ENCODE results near the gene CCL20.
A peak's percentile ranks its signal among the peaks of the same experiment; 100 is the strongest.
"Not testable (repeated sequence)": the region's sequence is repeated elsewhere in the genome, so short reads cannot be mapped to it uniquely, and the experiment has no call there.

CCL20 gene

GRCh38 chr2:227824711-227825110 lies 11.1 kb downstream of the CCL20 start:
- intact Hi-C loops (cut with DNase I): no loop called here
- DNase-seq: no peak

GRCh38 chr2:227826019-227826521 lies 12.4 kb downstream of the CCL20 start:
- intact Hi-C loops (cut with DNase I): no loop called here
- DNase-seq: peak in 36 of 42 donors; percentile 8 to 71 (median 34)

GRCh38 chr2:227826563-227826962 lies 12.9 kb downstream of the CCL20 start:
- intact Hi-C loops (cut with DNase I): no loop called here
- no peak for DNase-seq

GRCh38 chr2:227827143-227827542 lies 13.5 kb downstream of the CCL20 start:
- intact Hi-C loops (cut with DNase I): no loop called here
- no peak for DNase-seq

GRCh38 chr2:227828477-227828912 lies 14.9 kb downstream of the CCL20 start:
- intact Hi-C loops (cut with DNase I): no loop called here
- DNase-seq: no peak

GRCh38 chr2:227829337-227829736 lies 15.7 kb downstream of the CCL20 start:
- intact Hi-C loops (cut with DNase I): no loop called here

GRCh38 chr2:227834423-227834822 lies 20.8 kb downstream of the CCL20 start:
- no peak for DNase-seq
- intact Hi-C loops (cut with DNase I): no loop called here

More at GRCh38 chr2:227829337-227829736, 15.7 kb downstream of the CCL20 start:
- no peak for DNase-seq

GRCh38 chr2:227834916-227835650 lies 21.4 kb downstream of the CCL20 start:
- no peak for DNase-seq
- intact Hi-C loops (cut with DNase I): no loop called here

GRCh38 chr2:227839339-227840129 lies 25.9 kb downstream of the CCL20 start:
- DNase-seq: not testable (repeated sequence)

GRCh38 chr2:227846831-227847230 lies 33.2 kb downstream of the CCL20 start:
- no peak for DNase-seq
- intact Hi-C loops (cut with DNase I): no loop called here

More at GRCh38 chr2:227839339-227840129, 25.9 kb downstream of the CCL20 start:
- intact Hi-C loops (cut with DNase I): not testable (repeated sequence)

GRCh38 chr2:227848146-227848545 lies 34.5 kb downstream of the CCL20 start:
- no peak for DNase-seq
- intact Hi-C loops (cut with DNase I): no loop called here

- intact Hi-C loops (cut with DNase I): no loop called here
Observed at GRCh38 chr2:227848586-227848985, 34.9 kb downstream of the CCL20 start.

GRCh38 chr2:227849906-227850305 lies 36.3 kb downstream of the CCL20 start:
- intact Hi-C loops (cut with DNase I): no loop called here
- DNase-seq: no peak

More at GRCh38 chr2:227848586-227848985, 34.9 kb downstream of the CCL20 start:
- DNase-seq: no peak

GRCh38 chr2:227853204-227853629 lies 39.6 kb downstream of the CCL20 start:
- intact Hi-C loops (cut with DNase I): no loop called here
- DNase-seq: no peak

GRCh38 chr2:227853765-227854271 lies 40.2 kb downstream of the CCL20 start:
- intact Hi-C loops (cut with DNase I): no loop called here
- no peak for DNase-seq

- intact Hi-C loops (cut with DNase I): no loop called here
- DNase-seq: no peak
Observed at GRCh38 chr2:227855440-227855839, 41.8 kb downstream of the CCL20 start.

GRCh38 chr2:227856697-227857096 lies 43.1 kb downstream of the CCL20 start:
- intact Hi-C loops (cut with DNase I): no loop called here

GRCh38 chr2:227860221-227860641 lies 46.6 kb downstream of the CCL20 start:
- DNase-seq: peak in 40 of 42 donors; percentile 8 to 80 (median 61)
- intact Hi-C loops (cut with DNase I): loop anchor here (10.0 kb wide), 2 partner anchors 95 to 205 kb away; no protein-coding TSS in a partner anchor

More at GRCh38 chr2:227856697-227857096, 43.1 kb downstream of the CCL20 start:
- no peak for DNase-seq

- DNase-seq: no peak
- intact Hi-C loops (cut with DNase I): loop anchor here (10.0 kb wide), 2 partner anchors 96 to 206 kb away; no protein-coding TSS in a partner anchor
Observed at GRCh38 chr2:227861011-227861410, 47.4 kb downstream of the CCL20 start.

All from head of caudate nucleus (tissue), 42 donors.